Trophoblast cell (in vitro differentiated cells and primary cell): ENCODE data around the gene PRKCE.

Experiments used
- DNase-seq, 2 donors: peaks; one replicate each; pipeline ENCODE4 v3.0.0-alpha.2; 2016
- H2AFZ ChIP-seq: 2 replicates; pipeline ENCODE4 v1.6.1; 2013; ENCODE audit warnings: low read length, moderate library complexity, mild to moderate bottlenecking; ENCODE audit not compliant: insufficient read depth, poor library complexity
- H2AK5ac ChIP-seq: 2 replicates; pipeline ENCODE4 v1.6.1; 2013; ENCODE audit warnings: mild to moderate bottlenecking, low read length
- H2BK120ac ChIP-seq: 2 replicates; pipeline ENCODE4 v1.6.1; 2013; ENCODE audit warnings: low read length, mild to moderate bottlenecking, moderate library complexity; ENCODE audit not compliant: insufficient read depth, poor library complexity
- H2BK12ac ChIP-seq: 2 replicates; pipeline ENCODE4 v1.6.1; 2013; ENCODE audit warnings: mild to moderate bottlenecking, low read length, moderate library complexity
- H2BK5ac ChIP-seq: 2 replicates; pipeline ENCODE4 v1.6.1; 2013; ENCODE audit warnings: low read length, low read depth, moderate library complexity, mild to moderate bottlenecking; ENCODE audit not compliant: poor library complexity
- H3K14ac ChIP-seq: 2 replicates; pipeline ENCODE4 v1.6.1; 2013; ENCODE audit warnings: mild to moderate bottlenecking, low read length
- H3K18ac ChIP-seq: 2 replicates; pipeline ENCODE4 v1.6.1; 2013; ENCODE audit warnings: mild to moderate bottlenecking, low read length
- H3K23ac ChIP-seq: 2 replicates; pipeline ENCODE4 v1.6.1; 2013; ENCODE audit warnings: low read length
- H3K27ac ChIP-seq: 2 replicates; pipeline ENCODE4 v1.5.1; 2013; ENCODE audit warnings: low read depth, mild to moderate bottlenecking, inconsistent platforms, low read length, moderate library complexity
- H3K27me3 ChIP-seq: 2 replicates; pipeline ENCODE4 v1.6.1; 2013; ENCODE audit warnings: inconsistent platforms, mild to moderate bottlenecking, low read length, moderate library complexity; ENCODE audit not compliant: insufficient read depth
- H3K36me3 ChIP-seq, 2 experiments: 1 replicate in 1 of 2; 2 replicates in 1 of 2; pipeline ENCODE4 v1.6.1; 2013; ENCODE audit warnings: low read length in 2 of 2, mild to moderate bottlenecking in 2 of 2, moderate library complexity in 1 of 2; ENCODE audit not compliant: insufficient read depth in 2 of 2, control insufficient read depth in 1 of 2
- H3K4ac ChIP-seq: 2 replicates; pipeline ENCODE4 v1.6.1; 2013; ENCODE audit warnings: low read depth, mild to moderate bottlenecking, low read length, moderate library complexity
- H3K4me1 ChIP-seq, 2 experiments: 1 replicate in 1 of 2; 2 replicates in 1 of 2; pipeline ENCODE4 v1.6.1; 2013; ENCODE audit warnings: low read length in 2 of 2, mild to moderate bottlenecking in 2 of 2, moderate library complexity in 1 of 2; ENCODE audit not compliant: insufficient read depth in 2 of 2, control insufficient read depth in 1 of 2
- H3K4me2 ChIP-seq: 2 replicates; pipeline ENCODE4 v1.6.1; 2013; ENCODE audit warnings: inconsistent platforms, mild to moderate bottlenecking, low read length, moderate library complexity
- H3K4me3 ChIP-seq: 2 replicates; pipeline ENCODE4 v1.5.1; 2013; ENCODE audit warnings: mild to moderate bottlenecking, low read depth, low read length, inconsistent platforms
- H3K79me1 ChIP-seq: one replicate; pipeline ENCODE4 v1.6.1; 2013; ENCODE audit warnings: low read length
- H3K79me2 ChIP-seq: 2 replicates; pipeline ENCODE4 v1.6.1; 2013; ENCODE audit warnings: low read length, mild to moderate bottlenecking; ENCODE audit not compliant: control insufficient read depth, insufficient read depth, poor library complexity
- H3K9ac ChIP-seq: 2 replicates; pipeline ENCODE4 v1.6.1; 2013; ENCODE audit warnings: mild to moderate bottlenecking, low read length
- H3K9me3 ChIP-seq: 2 replicates; pipeline ENCODE4 v1.6.1; 2013; ENCODE audit warnings: low read depth, mild to moderate bottlenecking, control low read depth, inconsistent platforms, low read length; ENCODE audit not compliant: insufficient read depth
- H4K12ac ChIP-seq: 2 replicates; pipeline ENCODE4 v1.6.1; 2013; ENCODE audit warnings: low read depth, mild to moderate bottlenecking, low read length, moderate library complexity
- H4K8ac ChIP-seq: 2 replicates; pipeline ENCODE4 v1.6.1; 2013; ENCODE audit warnings: low read depth, mild to moderate bottlenecking, low read length, moderate library complexity
- H4K91ac ChIP-seq: one replicate; pipeline ENCODE4 v1.6.1; 2013; ENCODE audit warnings: low read depth, mild to moderate bottlenecking, low read length, moderate library complexity
- WGBS: extraction: QIAGEN DNeasy Blood & Tissue Kit; methylation state at CpG from one replicate; pipeline ENCODE4 v1.1.7; 2013; ENCODE audit warnings: missing lambda C conversion rate; ENCODE audit not compliant: insufficient read length, insufficient coverage; ENCODE audit errors: extremely low coverage; 5-methylcytosine and 5-hydroxymethylcytosine counted together

Gene PRKCE

DNA sequence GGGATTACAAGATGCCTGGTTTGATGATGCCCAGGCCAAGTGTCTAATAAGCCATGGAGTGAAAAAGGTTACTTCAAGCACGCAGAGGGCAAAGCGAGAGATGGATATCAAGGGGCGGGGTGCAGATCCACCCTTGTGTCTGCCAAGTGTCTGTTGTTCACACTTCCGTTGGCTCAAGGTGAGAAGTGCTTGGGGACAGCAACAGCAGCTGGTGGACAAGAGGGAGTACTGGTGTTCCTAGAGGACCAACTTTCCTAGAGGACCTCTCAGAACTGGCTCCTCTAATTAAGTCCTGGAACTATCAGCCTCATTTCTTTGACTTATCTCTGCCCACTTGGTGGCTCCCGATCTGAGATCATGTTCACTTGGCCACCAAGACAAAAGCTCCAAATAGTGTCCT is 299.1 kb downstream of the PRKCE start:
- no peak for DNase-seq
- Histone ChIP-seq H3K79me2 (no peaks in the 10 kb centered on the region), H2BK12ac (no peak overlapping the region), H2BK5ac (no peak overlapping the region), H4K8ac (no peak overlapping the region), H3K23ac (no peak overlapping the region), H4K12ac (no peak overlapping the region), H3K14ac (no peak overlapping the region), H4K91ac (no peak overlapping the region), H3K4me3 (no peak overlapping the region), H3K4me1 (no peaks in the 10 kb centered on the region), H2AFZ (no peak overlapping the region), H3K9me3 (no peaks in the 10 kb centered on the region), H3K4me2 (no peak overlapping the region), H3K4ac (no peak overlapping the region), H3K9ac (no peak overlapping the region), H3K36me3 (no peaks in the 10 kb centered on the region), H3K18ac (no peak overlapping the region), H2AK5ac (no peak overlapping the region), H2BK120ac (no peak overlapping the region), H3K27ac (no peak overlapping the region), H3K27me3 (no peaks in the 10 kb centered on the region), H3K79me1 (no peaks in the 10 kb centered on the region)
- WGBS: no CpG with 5 or more reads among the region's 5 CpGs

DNA sequence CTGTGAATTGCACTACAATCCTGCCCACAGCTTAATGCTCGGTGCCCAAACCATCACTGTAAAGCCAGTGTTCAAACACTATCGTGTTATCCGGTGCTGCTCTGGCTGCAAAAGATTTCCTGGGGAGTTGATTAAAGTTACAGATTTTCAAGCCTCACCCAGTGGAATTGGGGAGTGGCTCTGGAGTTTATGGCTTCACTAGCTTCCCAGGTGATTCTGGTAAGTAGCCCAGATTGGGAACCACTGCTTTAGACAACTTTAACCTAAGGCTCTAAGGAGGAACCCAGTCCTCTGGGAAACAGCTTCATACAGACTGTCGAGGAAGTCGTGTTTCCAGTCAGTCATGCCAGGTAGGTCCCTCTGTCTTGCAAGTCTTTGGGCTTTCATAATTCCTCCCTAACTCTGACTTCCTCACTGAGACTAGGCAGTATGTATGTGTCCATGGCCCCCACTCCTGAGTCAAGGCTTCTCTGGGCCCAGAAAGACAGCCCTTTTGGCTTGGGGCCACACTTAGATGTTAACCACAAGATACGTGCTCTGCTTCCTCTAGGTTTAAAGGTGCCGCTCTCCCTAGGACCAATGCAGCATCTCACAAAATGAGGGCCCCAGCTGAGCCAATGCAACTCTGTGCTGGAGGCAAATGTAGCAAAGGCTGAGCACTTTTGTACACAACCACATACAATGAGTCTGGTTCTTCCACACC is 299.7 kb downstream of the PRKCE start:
- H2AFZ ChIP-seq: no peak overlapping the region
- H2BK120ac ChIP-seq: no peak overlapping the region
- H3K4me1 ChIP-seq: no peaks in the 10 kb centered on the region
- no peaks in the 10 kb centered on the region for H3K27me3 ChIP-seq
- no peak overlapping the region for H3K18ac ChIP-seq
- DNase-seq: no peak
- no peaks in the 10 kb centered on the region for H3K9me3 ChIP-seq
- no peak overlapping the region for H2BK5ac ChIP-seq
- H3K36me3 ChIP-seq: no peaks in the 10 kb centered on the region
- no peak overlapping the region for H4K8ac ChIP-seq
- H3K4ac ChIP-seq: no peak overlapping the region
- no peaks in the 10 kb centered on the region for H3K79me1 ChIP-seq
- no peak overlapping the region for H3K27ac ChIP-seq
- H3K23ac ChIP-seq: no peak overlapping the region
- H3K9ac ChIP-seq: no peak overlapping the region
- no CpG with 5 or more reads among the region's 7 CpGs for WGBS
- no peak overlapping the region for H3K4me3 ChIP-seq
- H4K91ac ChIP-seq: no peak overlapping the region
- no peak overlapping the region for H3K4me2 ChIP-seq
- H3K79me2 ChIP-seq: no peaks in the 10 kb centered on the region
- no peak overlapping the region for H2BK12ac ChIP-seq
- H4K12ac ChIP-seq: no peak overlapping the region
- no peak overlapping the region for H2AK5ac ChIP-seq
- no peak overlapping the region for H3K14ac ChIP-seq

DNA sequence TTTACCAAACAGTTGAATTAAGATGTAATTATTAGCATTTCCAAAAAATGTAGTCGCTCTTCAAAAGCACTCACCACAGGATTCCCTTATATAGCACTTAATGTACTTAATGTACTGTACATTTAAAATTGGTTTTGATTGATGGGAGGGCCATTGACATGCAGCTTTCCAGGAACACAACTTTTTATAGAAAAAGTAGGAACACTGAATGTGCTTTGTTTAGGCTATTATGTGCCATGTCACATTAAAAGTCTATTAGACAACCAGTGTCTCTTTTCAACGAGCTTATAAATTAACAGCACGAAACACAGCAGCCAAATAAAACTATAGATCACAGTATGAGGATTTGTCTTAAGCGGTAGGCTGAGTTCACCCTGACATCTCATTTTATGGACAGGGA is 301.1 kb downstream of the PRKCE start:
- no CpG with 5 or more reads among the region's 4 CpGs for WGBS
- no peak overlapping the region for H3K9ac ChIP-seq
- no peaks in the 10 kb centered on the region for H3K36me3 ChIP-seq
- no peaks in the 10 kb centered on the region for H3K27me3 ChIP-seq
- no peaks in the 10 kb centered on the region for H3K79me1 ChIP-seq
- no peak overlapping the region for H3K4me2 ChIP-seq
- no peaks in the 10 kb centered on the region for H3K4me1 ChIP-seq
- no peak overlapping the region for H2AK5ac ChIP-seq
- no peak overlapping the region for H4K91ac ChIP-seq
- no peak overlapping the region for H4K8ac ChIP-seq
- H3K18ac ChIP-seq: no peak overlapping the region
- no peaks in the 10 kb centered on the region for H3K9me3 ChIP-seq
- no peak overlapping the region for H4K12ac ChIP-seq
- DNase-seq: no peak
- H3K4ac ChIP-seq: no peak overlapping the region
- H2AFZ ChIP-seq: no peak overlapping the region
- no peak overlapping the region for H2BK12ac ChIP-seq
- H3K79me2 ChIP-seq: no peaks in the 10 kb centered on the region
- no peak overlapping the region for H2BK5ac ChIP-seq
- H3K23ac ChIP-seq: no peak overlapping the region
- no peak overlapping the region for H3K27ac ChIP-seq
- H3K14ac ChIP-seq: no peak overlapping the region
- H2BK120ac ChIP-seq: no peak overlapping the region
- no peak overlapping the region for H3K4me3 ChIP-seq

- H2BK12ac ChIP-seq: no peak overlapping the region
- H3K9ac ChIP-seq: no peak overlapping the region
- no peak overlapping the region for H3K23ac ChIP-seq
- no peak overlapping the region for H2BK120ac ChIP-seq
- no peak overlapping the region for H4K12ac ChIP-seq
- no peaks in the 10 kb centered on the region for H3K36me3 ChIP-seq
- H3K4me2 ChIP-seq: no peak overlapping the region
- no peak overlapping the region for H2AK5ac ChIP-seq
- no peaks in the 10 kb centered on the region for H3K4me1 ChIP-seq
- no peak overlapping the region for H3K4me3 ChIP-seq
- WGBS: no CpG with 5 or more reads among the region's 11 CpGs
- no peak overlapping the region for H3K18ac ChIP-seq
- no peak for DNase-seq
- no peaks in the 10 kb centered on the region for H3K27me3 ChIP-seq
- H3K79me2 ChIP-seq: no peaks in the 10 kb centered on the region
- no peak overlapping the region for H3K14ac ChIP-seq
- no peak overlapping the region for H2AFZ ChIP-seq
- no peaks in the 10 kb centered on the region for H3K9me3 ChIP-seq
- H2BK5ac ChIP-seq: no peak overlapping the region
- H4K8ac ChIP-seq: no peak overlapping the region
- H3K79me1 ChIP-seq: no peaks in the 10 kb centered on the region
- H3K4ac ChIP-seq: no peak overlapping the region
- no peak overlapping the region for H3K27ac ChIP-seq
- no peak overlapping the region for H4K91ac ChIP-seq
These were observed 302.0 kb downstream of the PRKCE start for GRCh38 chr2:45953376-45954027.
